IPS-20b (cell line): ENCODE data around the gene PRKCB.
"Not testable (repeated sequence)": the region's sequence is repeated elsewhere in the genome, so short reads cannot be mapped to it uniquely, and the experiment has no call there.

Experiments
- H3K27ac ChIP-seq: one replicate; pipeline ENCODE4 v1.5.1; 2013; ENCODE audit warnings: low read length
- H3K27me3 ChIP-seq: 2 replicates; pipeline ENCODE4 v1.6.1; 2013; ENCODE audit warnings: mild to moderate bottlenecking, low read length, inconsistent platforms; ENCODE audit not compliant: insufficient read depth
- H3K36me3 ChIP-seq: 2 replicates; pipeline ENCODE4 v1.6.1; 2013; ENCODE audit warnings: low read depth, mild to moderate bottlenecking, inconsistent platforms, low read length, moderate library complexity; ENCODE audit not compliant: insufficient read depth
- H3K4me1 ChIP-seq: 2 replicates; pipeline ENCODE4 v1.6.1; 2013; ENCODE audit warnings: mild to moderate bottlenecking, control low read depth, inconsistent platforms, low read length, moderate library complexity; ENCODE audit not compliant: insufficient read depth
- H3K4me3 ChIP-seq: 2 replicates; pipeline ENCODE4 v1.5.1; 2013; ENCODE audit warnings: mild to moderate bottlenecking, low read length, inconsistent platforms
- H3K9ac ChIP-seq: 2 replicates; pipeline ENCODE4 v1.6.1; 2013; ENCODE audit warnings: low read depth, mild to moderate bottlenecking, inconsistent platforms, low read length, moderate library complexity
- H3K9me3 ChIP-seq: 2 replicates; pipeline ENCODE4 v1.6.1; 2013; ENCODE audit warnings: mild to moderate bottlenecking, low read depth, low read length, inconsistent platforms; ENCODE audit not compliant: insufficient read depth

PRKCB gene

GRCh38 chr16:24152048-24152447, 316.3 kb downstream of the PRKCB start:
- H3K9me3 ChIP-seq, H3K27ac ChIP-seq, H3K27me3 ChIP-seq, H3K4me3 ChIP-seq, H3K4me1 ChIP-seq, H3K36me3 ChIP-seq, H3K9ac ChIP-seq: not testable (repeated sequence)

- Histone ChIP-seq H3K4me1 (peaks cover 6% of the 10 kb centered on the region), H3K9ac (no peak overlapping the region), H3K36me3 (no peaks in the 10 kb centered on the region), H3K27ac (no peak overlapping the region), H3K9me3 (no peaks in the 10 kb centered on the region), H3K4me3 (no peak overlapping the region), H3K27me3 (no peaks in the 10 kb centered on the region)
Measured at GRCh38 chr16:24152826-24153225, 317.0 kb downstream of the PRKCB start.

GRCh38 chr16:24156777-24157176, 321.0 kb downstream of the PRKCB start:
- no peaks in the 10 kb centered on the region for H3K36me3 ChIP-seq
- no peaks in the 10 kb centered on the region for H3K9me3 ChIP-seq
- H3K4me1 ChIP-seq, result peaks cover 3% of the 10 kb centered on the region; the same call in 1 of the 2 replicates
- H3K27me3 ChIP-seq, result no peaks in the 10 kb centered on the region
- no peak overlapping the region for H3K4me3 ChIP-seq
- no peak overlapping the region for H3K27ac ChIP-seq
- H3K9ac ChIP-seq, result no peak overlapping the region

GRCh38 chr16:24163935-24164334, 328.2 kb downstream of the PRKCB start:
- Histone ChIP-seq H3K9ac (no peak overlapping the region), H3K4me1 (peaks cover 11% of the 10 kb centered on the region; the same call in 1 of the 2 replicates), H3K36me3 (no peaks in the 10 kb centered on the region), H3K9me3 (no peaks in the 10 kb centered on the region), H3K27me3 (no peaks in the 10 kb centered on the region), H3K4me3 (no peak overlapping the region), H3K27ac (no peak overlapping the region)

GRCh38 chr16:24164416-24164815, 328.6 kb downstream of the PRKCB start:
- Histone ChIP-seq H3K27ac (no peak overlapping the region), H3K4me1 (peaks cover 11% of the 10 kb centered on the region; the same call in 1 of the 2 replicates), H3K9ac (no peak overlapping the region), H3K4me3 (no peak overlapping the region), H3K36me3 (no peaks in the 10 kb centered on the region), H3K9me3 (no peaks in the 10 kb centered on the region), H3K27me3 (no peaks in the 10 kb centered on the region)

- Histone ChIP-seq H3K4me1 (peaks cover 11% of the 10 kb centered on the region; the same call in 1 of the 2 replicates), H3K4me3 (no peak overlapping the region), H3K36me3 (no peaks in the 10 kb centered on the region), H3K9ac (no peak overlapping the region), H3K27ac (no peak overlapping the region), H3K27me3 (no peaks in the 10 kb centered on the region), H3K9me3 (no peaks in the 10 kb centered on the region)
Measured at GRCh38 chr16:24165273-24165672, 329.5 kb downstream of the PRKCB start.

- no peaks in the 10 kb centered on the region for H3K9me3 ChIP-seq
- H3K9ac ChIP-seq, result no peak overlapping the region
- H3K36me3 ChIP-seq, result no peaks in the 10 kb centered on the region
- peaks cover 11% of the 10 kb centered on the region; the same call in 1 of the 2 replicates for H3K4me1 ChIP-seq
- no peak overlapping the region for H3K27ac ChIP-seq
- no peaks in the 10 kb centered on the region for H3K27me3 ChIP-seq
- no peak overlapping the region for H3K4me3 ChIP-seq
Measured at GRCh38 chr16:24166661-24167528, 331.1 kb downstream of the PRKCB start.

GRCh38 chr16:24168856-24169255, 333.1 kb downstream of the PRKCB start:
- Histone ChIP-seq H3K27ac (no peak overlapping the region), H3K27me3 (no peaks in the 10 kb centered on the region), H3K36me3 (no peaks in the 10 kb centered on the region), H3K4me1 (peaks cover 7% of the 10 kb centered on the region; the same call in 1 of the 2 replicates), H3K9me3 (no peaks in the 10 kb centered on the region), H3K4me3 (no peak overlapping the region), H3K9ac (no peak overlapping the region)

GRCh38 chr16:24170407-24170806, 334.6 kb downstream of the PRKCB start:
- no peak overlapping the region for H3K9ac ChIP-seq
- no peaks in the 10 kb centered on the region for H3K36me3 ChIP-seq
- H3K27me3 ChIP-seq, result no peaks in the 10 kb centered on the region
- no peaks in the 10 kb centered on the region for H3K9me3 ChIP-seq
- H3K4me1 ChIP-seq, result no peaks in the 10 kb centered on the region
- H3K27ac ChIP-seq, result no peak overlapping the region
- no peak overlapping the region for H3K4me3 ChIP-seq

- no peak overlapping the region for H3K27ac ChIP-seq
- H3K9me3 ChIP-seq, result no peaks in the 10 kb centered on the region
- no peak overlapping the region for H3K9ac ChIP-seq
- no peaks in the 10 kb centered on the region for H3K36me3 ChIP-seq
- no peak overlapping the region for H3K4me3 ChIP-seq
- H3K27me3 ChIP-seq, result no peaks in the 10 kb centered on the region
- no peaks in the 10 kb centered on the region for H3K4me1 ChIP-seq
Measured at GRCh38 chr16:24174504-24174903, 338.7 kb downstream of the PRKCB start.

- Histone ChIP-seq H3K4me1 (no peaks in the 10 kb centered on the region), H3K36me3 (no peaks in the 10 kb centered on the region), H3K4me3 (no peak overlapping the region), H3K9me3 (no peaks in the 10 kb centered on the region), H3K9ac (no peak overlapping the region), H3K27ac (no peak overlapping the region), H3K27me3 (no peaks in the 10 kb centered on the region)
Measured at GRCh38 chr16:24174957-24175356, 339.2 kb downstream of the PRKCB start.

GRCh38 chr16:24178496-24178895, 342.7 kb downstream of the PRKCB start:
- H3K36me3 ChIP-seq, result no peaks in the 10 kb centered on the region

More at GRCh38 chr16:24178496-24178895, 342.7 kb downstream of the PRKCB start:
- no peak overlapping the region for H3K27ac ChIP-seq
- H3K9me3 ChIP-seq, result no peaks in the 10 kb centered on the region
- no peaks in the 10 kb centered on the region for H3K4me1 ChIP-seq
- no peaks in the 10 kb centered on the region for H3K27me3 ChIP-seq
- no peak overlapping the region for H3K9ac ChIP-seq
- no peak overlapping the region for H3K4me3 ChIP-seq
